ENCODE data around the gene IL22RA2.
"Not testable (repeated sequence)": the region's sequence is repeated elsewhere in the genome, so short reads cannot be mapped to it uniquely, and the experiment has no call there.

Gene IL22RA2

GRCh38 chr6:137112067-137112355 lies 61.4 kb downstream of the IL22RA2 start:
- ATAC-seq (ENCODE audit: low read depth) (peak; percentile 99), DNase-seq (ENCODE audit: low spot score) (no peak)
- Histone ChIP-seq H3K27me3 (ENCODE audit: insufficient read depth, poor library complexity, severe bottlenecking) (no peaks in the 10 kb centered on the region), H3K36me3 (ENCODE audit: low read depth) (no peaks in the 10 kb centered on the region), H3K27ac (ENCODE audit: poor library complexity, severe bottlenecking) (no peak overlapping the region), H3K4me3 (ENCODE audit: severe bottlenecking) (no peak overlapping the region), H3K9me3 (ENCODE audit: severe bottlenecking) (no peaks in the 10 kb centered on the region), H3K4me1 (ENCODE audit: insufficient read depth, poor library complexity, severe bottlenecking) (peaks cover 5% of the 10 kb centered on the region)
- TF ChIP-seq CTCF (IDR thresholded peaks at IDR 0.05; ENCODE audit: poor library complexity, severe bottlenecking): no peak

- TF ChIP-seq CTCF (IDR thresholded peaks at IDR 0.05; ENCODE audit: poor library complexity, severe bottlenecking): no peak
- no peak for DNase-seq (ENCODE audit: low spot score)
- no peaks in the 10 kb centered on the region for H3K36me3 ChIP-seq (ENCODE audit: low read depth)
Measured at GRCh38 chr6:137111296-137112066, 62.0 kb downstream of the IL22RA2 start.

GRCh38 chr6:137107767-137108105 lies 65.7 kb downstream of the IL22RA2 start:
- no peaks in the 10 kb centered on the region for H3K27me3 ChIP-seq (ENCODE audit: insufficient read depth, poor library complexity, severe bottlenecking)
- H3K36me3 ChIP-seq (ENCODE audit: low read depth): no peaks in the 10 kb centered on the region
- no peak overlapping the region for H3K27ac ChIP-seq (ENCODE audit: poor library complexity, severe bottlenecking)
- no peaks in the 10 kb centered on the region for H3K9me3 ChIP-seq (ENCODE audit: severe bottlenecking)
- peaks cover 15% of the 10 kb centered on the region for H3K4me1 ChIP-seq (ENCODE audit: insufficient read depth, poor library complexity, severe bottlenecking)
- TF ChIP-seq CTCF (IDR thresholded peaks at IDR 0.05; ENCODE audit: poor library complexity, severe bottlenecking): no peak
- ATAC-seq (ENCODE audit: low read depth) (no peak), DNase-seq (ENCODE audit: low spot score) (no peak)
- H3K4me3 ChIP-seq (ENCODE audit: severe bottlenecking): no peak overlapping the region

More at GRCh38 chr6:137111296-137112066, 62.0 kb downstream of the IL22RA2 start:
- Histone ChIP-seq H3K27me3 (ENCODE audit: insufficient read depth, poor library complexity, severe bottlenecking) (no peaks in the 10 kb centered on the region), H3K27ac (ENCODE audit: poor library complexity, severe bottlenecking) (no peak overlapping the region), H3K9me3 (ENCODE audit: severe bottlenecking) (no peaks in the 10 kb centered on the region), H3K4me1 (ENCODE audit: insufficient read depth, poor library complexity, severe bottlenecking) (peaks cover 5% of the 10 kb centered on the region), H3K4me3 (ENCODE audit: severe bottlenecking) (no peak overlapping the region)
- no peak for ATAC-seq (ENCODE audit: low read depth)

- DNase-seq (ENCODE audit: low spot score); H3K4me3 ChIP-seq (ENCODE audit: severe bottlenecking); H3K27me3 ChIP-seq (ENCODE audit: insufficient read depth, poor library complexity, severe bottlenecking); H3K9me3 ChIP-seq (ENCODE audit: severe bottlenecking); H3K27ac ChIP-seq (ENCODE audit: poor library complexity, severe bottlenecking); ATAC-seq (ENCODE audit: low read depth); H3K36me3 ChIP-seq (ENCODE audit: low read depth): not testable (repeated sequence)
- H3K4me1 ChIP-seq (ENCODE audit: insufficient read depth, poor library complexity, severe bottlenecking): peaks cover 14% of the 10 kb centered on the region
Measured at GRCh38 chr6:137107047-137107766, 66.2 kb downstream of the IL22RA2 start.

- ATAC-seq (ENCODE audit: low read depth) (no peak), DNase-seq (ENCODE audit: low spot score) (no peak)
- H3K27ac ChIP-seq (ENCODE audit: poor library complexity, severe bottlenecking): peak overlapping the region; percentile 47
- no peak for TF ChIP-seq CTCF (IDR thresholded peaks at IDR 0.05; ENCODE audit: poor library complexity, severe bottlenecking)
- no peak overlapping the region for H3K4me3 ChIP-seq (ENCODE audit: severe bottlenecking)
- peaks cover 10% of the 10 kb centered on the region for H3K4me1 ChIP-seq (ENCODE audit: insufficient read depth, poor library complexity, severe bottlenecking)
- H3K27me3 ChIP-seq (ENCODE audit: insufficient read depth, poor library complexity, severe bottlenecking): no peaks in the 10 kb centered on the region
- no peaks in the 10 kb centered on the region for H3K36me3 ChIP-seq (ENCODE audit: low read depth)
- no peaks in the 10 kb centered on the region for H3K9me3 ChIP-seq (ENCODE audit: severe bottlenecking)
Measured at GRCh38 chr6:137106183-137106582, 67.3 kb downstream of the IL22RA2 start.

All from RWPE2 (cell line).